Activated CD4-positive, alpha-beta T cell treated with anti-CD3 and anti-CD28 coated beads for 4 hours (primary cell): ENCODE data around the gene CTDNEP1.
A peak's percentile ranks its signal among the peaks of the same experiment; 100 is the strongest.

ENCODE experiments used
- DNase-seq, 2 donors: peaks; one replicate each; pipeline ENCODE4 v3.0.0-alpha.2; 2020

Gene CTDNEP1

GRCh38 chr17:7214300-7215135 lies 37.0 kb downstream of the CTDNEP1 start:
- peak; percentile 99 for DNase-seq

DNA sequence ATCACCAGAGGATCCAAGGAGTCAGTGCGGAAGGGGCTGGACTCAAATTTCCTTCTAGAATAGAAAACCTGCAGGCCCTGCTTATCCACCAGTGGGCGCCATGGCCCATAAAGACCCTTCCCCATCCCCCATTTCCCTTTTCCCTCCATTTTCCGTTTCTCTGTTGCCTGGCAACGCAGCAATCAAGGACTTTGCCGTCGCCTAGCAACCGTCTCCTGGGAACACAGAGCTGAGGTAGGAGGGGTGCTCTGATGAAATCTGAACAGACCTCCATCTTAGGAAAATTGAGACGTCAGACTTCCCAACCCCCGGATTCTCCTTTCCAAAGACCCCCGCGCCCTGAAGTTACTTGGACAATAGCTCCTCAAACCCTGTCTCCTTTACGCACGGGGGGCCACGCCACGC lies 37.6 kb downstream of the CTDNEP1 start:
- no peak for DNase-seq

DNA sequence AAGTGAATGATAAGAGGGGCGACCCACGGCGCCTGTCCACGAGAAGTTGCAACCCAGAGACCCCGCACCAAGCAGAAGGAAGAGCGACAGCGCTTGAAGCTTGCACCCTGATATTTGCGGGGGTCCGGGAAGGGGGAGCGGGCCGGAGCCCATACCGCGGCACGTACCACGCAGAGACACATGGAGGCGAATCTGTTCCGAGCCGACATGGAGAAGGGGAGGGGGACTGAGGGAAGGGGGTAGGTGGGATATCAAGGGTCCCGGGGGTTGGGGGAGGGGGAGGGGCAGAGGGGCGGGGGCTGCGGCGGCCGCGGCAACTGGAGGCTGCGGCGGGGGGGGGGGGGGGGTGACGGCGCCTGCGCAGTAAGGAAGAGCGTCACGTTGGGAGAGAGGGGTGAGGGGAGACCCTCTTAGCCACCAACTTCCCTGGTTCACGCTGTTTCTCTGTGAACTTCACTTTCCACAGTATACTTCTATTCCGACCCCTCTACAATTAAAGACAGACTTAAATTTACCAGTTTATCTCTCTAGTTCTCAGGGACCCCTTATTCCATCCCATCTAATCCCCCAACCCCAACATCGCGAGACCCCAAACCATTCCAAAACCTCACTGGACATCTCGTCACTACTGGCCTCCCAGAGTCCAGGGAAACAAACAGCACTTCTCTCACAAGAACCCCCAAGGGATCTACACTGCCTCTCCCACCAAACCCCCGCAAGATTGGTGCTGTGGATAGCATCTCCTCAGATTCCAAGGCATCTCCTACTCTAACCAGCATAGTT lies 39.9 kb downstream of the CTDNEP1 start:
- DNase-seq = no peak

DNA sequence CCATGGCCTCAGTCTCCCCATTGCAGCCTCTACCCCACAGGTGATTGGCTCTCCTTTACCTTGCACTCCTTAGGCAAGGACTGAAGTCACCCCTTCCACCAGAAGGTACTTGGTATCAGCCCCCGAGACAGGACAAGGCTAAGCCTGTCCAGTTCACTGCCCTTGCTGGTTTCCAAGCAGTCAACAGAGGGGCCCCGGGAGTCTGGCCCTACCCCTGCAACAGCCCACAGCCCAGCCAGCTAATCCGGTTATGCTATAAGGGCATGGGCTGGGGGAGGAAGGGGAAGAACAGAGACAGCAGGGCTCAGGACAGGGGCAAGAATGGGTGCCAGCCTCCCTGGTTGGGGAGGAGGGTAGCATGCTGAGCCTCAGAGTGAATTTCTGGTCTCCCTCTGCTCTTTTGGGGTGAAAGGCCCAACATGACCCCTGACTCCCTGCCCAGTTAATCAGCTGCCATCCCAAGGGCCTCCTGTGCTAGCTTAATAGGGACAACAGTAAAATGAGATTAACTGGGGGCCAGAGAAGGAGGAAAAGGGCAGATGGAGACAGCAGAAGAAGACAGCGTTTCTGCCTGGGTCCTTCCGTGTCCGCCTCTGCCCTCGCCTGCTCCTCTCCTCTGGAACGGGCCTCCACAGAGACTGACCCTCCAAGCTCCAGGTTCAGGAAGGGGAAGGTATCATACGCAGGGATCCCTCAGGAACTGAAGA lies 42.6 kb downstream of the CTDNEP1 start:
- no peak for DNase-seq

GRCh38 chr17:7208027-7208571 lies 43.4 kb downstream of the CTDNEP1 start:
- DNase-seq = no peak

DNA sequence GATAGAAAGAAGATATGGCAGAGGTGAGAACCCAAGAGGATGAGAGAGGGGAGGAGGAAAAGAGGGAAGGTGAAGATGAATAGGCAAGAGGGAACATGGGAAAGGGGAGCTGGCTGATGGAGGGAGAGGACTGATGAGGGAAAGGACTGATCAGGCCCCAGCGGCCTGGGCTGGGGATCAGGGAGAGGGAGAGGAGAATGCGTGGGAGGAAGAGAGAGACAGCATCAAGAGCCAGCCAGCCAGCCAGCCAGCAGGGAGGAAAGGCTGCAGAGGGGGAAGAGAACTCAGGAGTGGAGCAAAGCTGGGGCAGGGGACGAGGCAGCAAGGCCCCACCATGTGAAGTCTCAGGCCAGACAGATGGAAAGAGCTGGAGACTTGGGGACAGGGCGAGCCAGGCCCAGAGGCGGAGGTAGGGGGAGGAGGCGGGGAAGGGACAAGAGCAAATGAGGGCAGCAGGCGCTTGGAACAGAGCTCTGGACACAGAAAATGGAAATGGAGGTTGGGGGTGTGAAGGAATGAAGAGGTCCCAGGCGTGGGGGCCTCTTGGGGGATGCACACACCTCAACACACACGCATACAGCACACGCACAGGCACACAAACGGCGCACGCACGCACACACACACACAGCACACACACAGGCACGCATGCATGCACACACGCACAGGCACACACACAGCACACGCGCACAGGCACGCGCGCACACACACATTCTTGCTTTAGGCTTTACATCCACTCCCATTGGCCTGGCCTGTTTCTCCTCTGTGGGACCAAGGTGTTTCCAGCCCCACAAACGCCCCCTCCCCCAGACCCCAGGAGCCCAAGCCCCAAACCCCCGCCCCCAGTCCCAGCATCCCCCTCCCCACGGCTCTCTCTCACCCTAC lies 44.2 kb downstream of the CTDNEP1 start:
- no peak for DNase-seq

- no peak for DNase-seq
These were observed 46.0 kb downstream of the CTDNEP1 start for GRCh38 chr17:7205561-7205960.

DNA sequence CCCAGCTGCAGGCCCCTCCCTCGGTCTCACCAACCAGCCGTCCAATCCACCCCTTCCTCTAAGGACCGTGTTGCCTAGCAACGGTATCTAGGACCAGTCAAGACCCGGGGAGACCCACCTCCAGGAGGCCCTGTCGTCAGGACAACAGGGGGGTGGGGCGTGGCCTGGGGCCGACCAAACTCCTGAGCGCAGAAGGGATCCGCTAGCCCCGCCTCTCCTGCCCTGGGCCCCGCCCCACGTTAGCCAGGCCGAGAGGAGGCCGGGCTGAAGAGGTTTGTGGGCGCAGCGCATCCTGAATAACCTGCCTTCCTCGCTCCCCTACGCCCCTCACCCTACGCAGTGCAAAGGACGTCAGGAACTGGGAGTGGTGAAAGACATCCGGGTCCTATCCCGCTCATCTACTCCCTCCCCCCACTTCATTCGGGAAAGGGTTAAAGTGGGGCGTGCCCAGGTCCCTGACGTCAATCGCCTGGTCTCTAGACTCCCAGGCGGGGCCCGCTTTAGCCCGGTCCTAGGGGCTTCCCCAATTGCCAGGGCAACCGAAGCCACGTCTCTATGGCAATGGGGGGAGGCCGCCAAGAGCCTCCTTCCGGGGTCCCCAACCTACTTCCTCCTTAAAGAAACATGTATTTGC lies 46.6 kb downstream of the CTDNEP1 start:
- peak; percentile 89 to 92 for DNase-seq

GRCh38 chr17:7204336-7204735 lies 47.2 kb downstream of the CTDNEP1 start:
- DNase-seq = no peak

GRCh38 chr17:7203391-7203790 lies 48.1 kb downstream of the CTDNEP1 start:
- no peak for DNase-seq

GRCh38 chr17:7196651-7197401 lies 54.7 kb downstream of the CTDNEP1 start:
- no peak for DNase-seq

- no peak for DNase-seq
These were observed 55.6 kb downstream of the CTDNEP1 start for GRCh38 chr17:7195971-7196370.
